ENCODE results near the gene LEO1. TPM values are rescaled to one million over a fixed set of nuclear protein-coding genes. Genes with fewer than 3 reads are reported as not detected.

LEO1 gene
- total RNA-seq, 1 experiment from 2014 or later: 16.9 TPM

DNA sequence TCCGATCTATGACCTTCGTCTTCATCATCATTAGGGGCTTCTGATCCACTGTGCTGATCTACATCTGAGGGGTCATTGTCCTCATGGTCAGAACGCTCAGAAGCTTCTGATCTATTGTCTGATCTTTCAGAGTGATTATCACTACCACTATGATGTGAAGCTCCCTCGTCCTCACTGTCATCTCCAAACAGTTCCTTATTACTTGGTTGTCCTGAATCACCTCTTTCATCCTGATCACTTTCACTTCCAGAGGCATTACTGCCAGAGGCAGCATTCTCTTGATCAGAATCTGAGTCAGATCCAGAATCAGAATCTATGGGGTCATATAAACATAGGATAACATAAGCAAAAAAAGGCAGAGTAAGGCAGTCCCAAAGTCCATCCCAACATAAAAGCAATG is 5.4 kb downstream of the LEO1 start:
- Histone ChIP-seq H3K4me2 (ENCODE audit: low read depth, low read length, poor library complexity, severe bottlenecking) (no peak overlapping the region), H3K9me2 (replicated peaks; ENCODE audit: insufficient read depth, low read length) (no peaks in the 10 kb centered on the region), H3K27ac (ENCODE audit: low read length) (no peak overlapping the region), H3K4me1 (ENCODE audit: low read length) (peaks cover 17% of the 10 kb centered on the region), H3K4me3 (ENCODE audit: low read length) (no peak overlapping the region), H3K79me2 (ENCODE audit: low read length) (peaks cover 84% of the 10 kb centered on the region), H3K9me3 (ENCODE audit: low read length) (no peaks in the 10 kb centered on the region), H3K27me3 (ENCODE audit: low read length) (no peaks in the 10 kb centered on the region), H3K9ac (ENCODE audit: low read length) (no peak overlapping the region), H3K36me3 (ENCODE audit: insufficient read depth, low read length) (peaks cover 19% of the 10 kb centered on the region; the same call in 1 of the 2 replicates), H4K20me1 (ENCODE audit: insufficient read depth, low read depth, low read length) (peaks cover 7% of the 10 kb centered on the region; the same call in 1 of the 2 replicates), H2AFZ (ENCODE audit: low read length) (no peak overlapping the region)
- no peak for DNase-seq

DNA sequence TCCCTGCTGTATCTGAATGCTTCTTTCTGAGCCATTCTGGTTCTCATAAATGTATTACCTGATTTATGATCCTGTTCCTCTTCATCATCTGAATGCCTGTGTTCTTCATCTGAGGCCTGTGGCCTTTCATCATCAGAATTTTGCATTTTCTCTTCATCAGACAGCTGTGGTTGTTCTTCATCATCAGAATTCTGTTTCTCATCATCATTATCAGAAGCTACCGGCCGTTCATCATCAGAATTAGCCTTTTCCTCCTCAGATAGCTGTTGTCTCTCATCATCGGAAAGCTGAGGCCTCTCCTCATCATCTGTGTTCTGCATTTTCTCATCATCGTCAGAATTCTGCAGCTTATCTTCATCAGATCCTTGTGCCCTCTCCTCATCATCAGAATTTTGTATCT is 5.9 kb downstream of the LEO1 start:
- Histone ChIP-seq H3K36me3 (ENCODE audit: insufficient read depth, low read length) (peaks cover 22% of the 10 kb centered on the region), H3K4me2 (ENCODE audit: low read depth, low read length, poor library complexity, severe bottlenecking) (no peak overlapping the region), H3K4me3 (ENCODE audit: low read length) (no peak overlapping the region), H4K20me1 (ENCODE audit: insufficient read depth, low read depth, low read length) (peaks cover 7% of the 10 kb centered on the region; the same call in 1 of the 2 replicates), H3K9ac (ENCODE audit: low read length) (no peak overlapping the region), H2AFZ (ENCODE audit: low read length) (no peak overlapping the region), H3K27ac (ENCODE audit: low read length) (no peak overlapping the region), H3K79me2 (ENCODE audit: low read length) (peaks cover 80% of the 10 kb centered on the region), H3K4me1 (ENCODE audit: low read length) (peaks cover 17% of the 10 kb centered on the region), H3K9me3 (ENCODE audit: low read length) (no peaks in the 10 kb centered on the region), H3K27me3 (ENCODE audit: low read length) (no peaks in the 10 kb centered on the region), H3K9me2 (replicated peaks; ENCODE audit: insufficient read depth, low read length) (no peaks in the 10 kb centered on the region)
- no peak for DNase-seq

DNA sequence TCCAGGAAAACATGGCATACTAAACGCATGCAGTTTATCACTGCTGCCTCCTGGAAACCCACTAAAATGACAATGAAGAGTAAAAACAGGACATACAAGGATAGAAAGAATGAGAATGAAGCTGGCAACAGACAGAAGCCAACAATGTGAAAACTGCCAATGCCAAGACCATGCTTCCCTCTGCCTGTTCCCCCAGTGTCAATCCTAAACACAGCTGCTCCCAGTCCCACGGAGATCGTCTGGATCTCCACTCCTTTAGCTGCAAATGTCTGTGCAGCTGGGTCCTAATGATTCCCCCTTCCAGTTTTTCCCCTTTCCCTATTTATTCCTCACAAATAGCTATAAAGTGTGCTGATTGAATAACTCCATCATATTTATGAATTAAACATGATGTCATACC is 16.1 kb downstream of the LEO1 start:
- H2AFZ ChIP-seq (ENCODE audit: low read length): no peak overlapping the region

DNA sequence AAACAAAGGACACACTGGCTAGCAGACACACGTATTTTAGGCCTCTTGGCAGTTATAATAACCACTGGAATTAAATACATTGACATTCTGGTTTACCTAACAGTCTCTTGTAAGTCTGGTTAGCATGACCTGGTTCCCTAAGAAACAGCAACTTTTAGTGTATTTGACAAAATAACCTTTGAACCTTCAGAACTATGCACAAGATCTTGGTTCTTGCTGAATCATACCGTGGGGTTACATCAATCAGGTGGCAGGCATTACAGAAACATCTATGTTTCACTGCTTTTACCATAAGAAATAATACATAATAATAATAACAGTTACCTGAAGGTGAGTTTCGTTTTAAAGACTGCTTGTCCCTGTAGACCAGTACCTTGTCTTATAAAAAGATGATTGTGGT is 18.8 kb downstream of the LEO1 start:
- Histone ChIP-seq H2AFZ (ENCODE audit: low read length) (no peak overlapping the region), H3K9me2 (replicated peaks; ENCODE audit: insufficient read depth, low read length) (no peaks in the 10 kb centered on the region), H3K79me2 (ENCODE audit: low read length) (no peaks in the 10 kb centered on the region), H4K20me1 (ENCODE audit: insufficient read depth, low read depth, low read length) (no peaks in the 10 kb centered on the region), H3K27ac (ENCODE audit: low read length) (no peak overlapping the region), H3K4me1 (ENCODE audit: low read length) (no peaks in the 10 kb centered on the region), H3K36me3 (ENCODE audit: insufficient read depth, low read length) (peaks cover 57% of the 10 kb centered on the region), H3K9ac (ENCODE audit: low read length) (no peak overlapping the region), H3K27me3 (ENCODE audit: low read length) (no peaks in the 10 kb centered on the region), H3K4me2 (ENCODE audit: low read depth, low read length, poor library complexity, severe bottlenecking) (no peak overlapping the region), H3K9me3 (ENCODE audit: low read length) (no peaks in the 10 kb centered on the region), H3K4me3 (ENCODE audit: low read length) (no peak overlapping the region)
- no peak for DNase-seq

More for the DNA sequence above, 16.1 kb downstream of the LEO1 start:
- no peak overlapping the region for H3K4me3 ChIP-seq (ENCODE audit: low read length)
- no peak overlapping the region for H3K4me2 ChIP-seq (ENCODE audit: low read depth, low read length, poor library complexity, severe bottlenecking)
- H4K20me1 ChIP-seq (ENCODE audit: insufficient read depth, low read depth, low read length): no peaks in the 10 kb centered on the region
- H3K27ac ChIP-seq (ENCODE audit: low read length): no peak overlapping the region
- peaks cover 66% of the 10 kb centered on the region for H3K36me3 ChIP-seq (ENCODE audit: insufficient read depth, low read length)
- no peaks in the 10 kb centered on the region for H3K9me2 ChIP-seq (replicated peaks; ENCODE audit: insufficient read depth, low read length)
- peaks cover 5% of the 10 kb centered on the region; the same call in 1 of the 2 replicates for H3K79me2 ChIP-seq (ENCODE audit: low read length)
- no peaks in the 10 kb centered on the region for H3K9me3 ChIP-seq (ENCODE audit: low read length)
- H3K4me1 ChIP-seq (ENCODE audit: low read length): no peaks in the 10 kb centered on the region
- DNase-seq: peak; percentile 22
- no peak overlapping the region for H3K9ac ChIP-seq (ENCODE audit: low read length)
- H3K27me3 ChIP-seq (ENCODE audit: low read length): no peaks in the 10 kb centered on the region

DNA sequence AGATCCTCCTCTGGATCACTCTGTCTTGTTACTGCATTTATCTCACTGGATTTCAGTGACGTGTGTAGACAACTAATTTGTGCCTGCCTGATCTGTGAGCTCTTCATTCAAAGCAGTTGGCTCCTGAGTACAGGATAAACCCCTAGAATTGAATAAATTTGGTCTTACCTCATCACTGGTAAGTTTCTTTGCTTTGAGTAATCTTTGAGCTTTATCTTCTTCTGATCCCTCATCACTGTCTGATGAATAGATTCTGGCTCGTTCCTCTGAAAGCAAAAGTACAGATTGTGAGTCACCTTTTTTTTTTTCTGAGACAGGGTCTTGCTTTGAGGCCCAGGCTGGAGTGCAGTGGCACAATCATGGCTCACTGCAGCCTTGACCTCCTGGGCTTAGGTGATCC is 24.5 kb downstream of the LEO1 start:
- Histone ChIP-seq H4K20me1 (ENCODE audit: insufficient read depth, low read depth, low read length) (no peaks in the 10 kb centered on the region), H3K79me2 (ENCODE audit: low read length) (peaks cover 21% of the 10 kb centered on the region), H2AFZ (ENCODE audit: low read length) (no peak overlapping the region), H3K27ac (ENCODE audit: low read length) (no peak overlapping the region), H3K4me3 (ENCODE audit: low read length) (no peak overlapping the region), H3K4me1 (ENCODE audit: low read length) (peaks cover 10% of the 10 kb centered on the region; the same call in 1 of the 2 replicates), H3K9ac (ENCODE audit: low read length) (no peak overlapping the region), H3K27me3 (ENCODE audit: low read length) (no peaks in the 10 kb centered on the region), H3K4me2 (ENCODE audit: low read depth, low read length, poor library complexity, severe bottlenecking) (no peak overlapping the region), H3K9me3 (ENCODE audit: low read length) (no peaks in the 10 kb centered on the region), H3K9me2 (replicated peaks; ENCODE audit: insufficient read depth, low read length) (no peaks in the 10 kb centered on the region), H3K36me3 (ENCODE audit: insufficient read depth, low read length) (peaks cover 43% of the 10 kb centered on the region)
- no peak for DNase-seq

DNA sequence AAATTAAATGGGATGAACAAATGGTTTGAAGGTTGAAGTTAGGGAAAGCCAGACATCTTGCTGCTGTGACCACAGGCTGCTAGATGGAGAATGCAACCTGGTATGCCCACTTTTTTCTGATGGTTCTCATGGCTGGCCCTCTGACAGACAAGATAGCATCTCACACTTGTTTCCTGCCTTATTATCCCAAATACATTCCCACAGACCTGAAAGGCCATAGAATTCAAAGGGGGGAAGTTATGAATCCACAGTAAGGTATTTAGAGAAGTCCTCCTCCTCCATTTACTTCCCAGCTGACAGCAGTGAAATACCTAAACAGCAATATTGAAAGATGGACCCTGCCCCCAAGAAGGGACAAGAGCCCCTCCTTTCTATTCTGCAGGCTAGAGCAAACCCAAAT is 32.4 kb downstream of the LEO1 start:
- no peaks in the 10 kb centered on the region for H3K9me2 ChIP-seq (replicated peaks; ENCODE audit: insufficient read depth, low read length)
- H3K79me2 ChIP-seq (ENCODE audit: low read length): peaks cover 27% of the 10 kb centered on the region
- no peaks in the 10 kb centered on the region for H3K27me3 ChIP-seq (ENCODE audit: low read length)
- no peak overlapping the region for H3K4me2 ChIP-seq (ENCODE audit: low read depth, low read length, poor library complexity, severe bottlenecking)
- peaks cover 56% of the 10 kb centered on the region for H3K4me1 ChIP-seq (ENCODE audit: low read length)
- peak overlapping the region; percentile 45; the same call in 1 of the 2 replicates for H3K27ac ChIP-seq (ENCODE audit: low read length)
- H4K20me1 ChIP-seq (ENCODE audit: insufficient read depth, low read depth, low read length): no peaks in the 10 kb centered on the region
- no peak overlapping the region for H3K4me3 ChIP-seq (ENCODE audit: low read length)
- H3K9me3 ChIP-seq (ENCODE audit: low read length): no peaks in the 10 kb centered on the region
- peaks cover 15% of the 10 kb centered on the region for H3K36me3 ChIP-seq (ENCODE audit: insufficient read depth, low read length)
- no peak for DNase-seq
- no peak overlapping the region for H3K9ac ChIP-seq (ENCODE audit: low read length)
- H2AFZ ChIP-seq (ENCODE audit: low read length): no peak overlapping the region

DNA sequence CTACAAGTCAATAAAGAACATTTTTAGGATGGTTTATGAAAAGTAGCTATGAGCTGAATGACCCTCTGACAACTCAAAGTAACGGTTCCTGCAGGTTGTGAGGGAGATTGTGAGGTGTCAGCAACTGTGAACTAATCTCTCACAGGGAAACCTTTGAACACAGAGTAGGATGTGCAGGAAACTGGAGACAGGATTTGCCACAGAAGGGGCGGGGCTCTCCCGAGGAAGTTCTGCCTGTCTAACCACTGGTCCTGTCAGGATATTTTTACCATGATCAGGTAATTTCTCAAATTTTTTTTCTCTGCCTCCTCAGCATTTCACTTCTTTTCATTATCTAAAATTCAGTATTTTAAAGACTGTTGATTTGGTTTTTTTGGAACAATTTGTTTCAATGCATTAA is 33.3 kb downstream of the LEO1 start:
- no peak for DNase-seq

DNA sequence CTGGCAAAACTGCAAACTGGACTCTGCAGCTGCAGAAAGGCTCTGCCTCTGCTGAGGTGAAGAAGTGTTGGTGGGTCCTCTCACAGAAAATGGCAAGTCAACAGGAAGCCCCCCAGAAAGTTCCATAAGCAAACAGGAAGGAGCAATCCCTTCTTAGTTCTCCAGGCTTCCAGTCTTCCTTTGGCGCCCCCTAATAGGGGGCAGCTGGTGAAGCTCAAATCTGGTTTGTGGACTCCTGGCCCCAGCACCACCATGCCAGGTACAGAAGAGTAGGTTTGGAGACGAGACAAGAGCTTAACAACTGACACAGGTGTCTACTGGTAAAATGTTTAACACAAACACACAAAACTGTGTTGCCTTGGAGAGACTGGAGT is 35.5 kb downstream of the LEO1 start:
- Histone ChIP-seq H3K36me3 (ENCODE audit: insufficient read depth, low read length) (peaks cover 7% of the 10 kb centered on the region), H3K79me2 (ENCODE audit: low read length) (peaks cover 8% of the 10 kb centered on the region; the same call in 1 of the 2 replicates), H3K4me2 (ENCODE audit: low read depth, low read length, poor library complexity, severe bottlenecking) (peak overlapping the region; percentile 70), H3K9me2 (replicated peaks; ENCODE audit: insufficient read depth, low read length) (no peaks in the 10 kb centered on the region), H2AFZ (ENCODE audit: low read length) (no peak overlapping the region), H3K9ac (ENCODE audit: low read length) (peak overlapping the region; percentile 63), H3K4me3 (ENCODE audit: low read length) (peak overlapping the region; percentile 56), H4K20me1 (ENCODE audit: insufficient read depth, low read depth, low read length) (no peaks in the 10 kb centered on the region), H3K27me3 (ENCODE audit: low read length) (no peaks in the 10 kb centered on the region), H3K4me1 (ENCODE audit: low read length) (peaks cover 70% of the 10 kb centered on the region), H3K27ac (ENCODE audit: low read length) (peak overlapping the region; percentile 97), H3K9me3 (ENCODE audit: low read length) (no peaks in the 10 kb centered on the region)
- DNase-seq: peak; percentile 58

More for the DNA sequence above, 33.3 kb downstream of the LEO1 start:
- no peaks in the 10 kb centered on the region for H4K20me1 ChIP-seq (ENCODE audit: insufficient read depth, low read depth, low read length)
- no peak overlapping the region for H3K4me2 ChIP-seq (ENCODE audit: low read depth, low read length, poor library complexity, severe bottlenecking)
- H3K9ac ChIP-seq (ENCODE audit: low read length): peak overlapping the region; percentile 4; the same call in 1 of the 2 replicates
- no peaks in the 10 kb centered on the region for H3K9me3 ChIP-seq (ENCODE audit: low read length)
- H3K79me2 ChIP-seq (ENCODE audit: low read length): peaks cover 20% of the 10 kb centered on the region
- no peaks in the 10 kb centered on the region for H3K27me3 ChIP-seq (ENCODE audit: low read length)
- peaks cover 65% of the 10 kb centered on the region for H3K4me1 ChIP-seq (ENCODE audit: low read length)
- peak overlapping the region; percentile 97 for H3K27ac ChIP-seq (ENCODE audit: low read length)
- H2AFZ ChIP-seq (ENCODE audit: low read length): no peak overlapping the region
- H3K4me3 ChIP-seq (ENCODE audit: low read length): no peak overlapping the region
- H3K9me2 ChIP-seq (replicated peaks; ENCODE audit: insufficient read depth, low read length): no peaks in the 10 kb centered on the region
- peaks cover 7% of the 10 kb centered on the region for H3K36me3 ChIP-seq (ENCODE audit: insufficient read depth, low read length)
